GF-D8 (cell line): Measurements from ENCODE around the gene AMBRA1.
"Not testable (repeated sequence)": the region's sequence is repeated elsewhere in the genome, so short reads cannot be mapped to it uniquely, and the experiment has no call there.

Experiments used
- DNase-seq: peaks from one replicate; lab custom pipeline; 2025; lab: John Stamatoyannopoulos, UW

Gene AMBRA1

DNA sequence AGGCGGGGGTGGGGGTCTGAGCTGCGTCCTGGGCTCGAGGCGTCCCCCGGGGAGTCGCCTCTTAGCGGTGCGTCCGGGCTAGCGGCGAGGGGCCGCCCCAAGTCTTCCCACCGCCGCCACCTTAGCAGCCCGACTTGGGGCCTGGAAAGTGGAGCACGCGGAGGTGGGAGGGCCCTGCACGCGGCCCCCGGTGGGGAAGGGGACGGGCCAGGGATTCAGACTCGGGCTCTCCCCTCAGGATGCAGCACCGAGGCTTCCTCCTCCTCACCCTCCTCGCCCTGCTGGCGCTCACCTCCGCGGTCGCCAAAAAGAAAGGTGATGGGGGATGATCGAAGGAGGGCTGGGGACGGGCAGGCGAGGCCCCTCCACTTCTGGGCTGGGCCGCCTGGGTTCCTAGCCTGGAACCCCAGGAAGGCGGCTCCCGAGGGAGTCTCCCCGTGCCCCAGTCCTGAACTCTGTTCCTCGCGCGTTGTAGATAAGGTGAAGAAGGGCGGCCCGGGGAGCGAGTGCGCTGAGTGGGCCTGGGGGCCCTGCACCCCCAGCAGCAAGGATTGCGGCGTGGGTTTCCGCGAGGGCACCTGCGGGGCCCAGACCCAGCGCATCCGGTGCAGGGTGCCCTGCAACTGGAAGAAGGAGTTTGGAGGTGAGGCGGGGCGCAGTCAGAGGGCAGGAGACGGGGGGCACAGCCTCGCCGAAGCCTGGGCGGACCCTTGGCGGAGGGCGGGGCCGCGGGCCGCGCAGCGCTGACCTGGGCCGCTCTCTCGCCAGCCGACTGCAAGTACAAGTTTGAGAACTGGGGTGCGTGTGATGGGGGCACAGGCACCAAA lies 211.8 kb downstream of the AMBRA1 start:
- DNase-seq: no peak

GRCh38 chr11:46381048-46381818 lies 212.6 kb downstream of the AMBRA1 start, which contains the start of gene MDK:
MDK (plus strand) TSS chr11:46381669; CDS start chr11:46382058, 389 bp downstream.
- no peak for DNase-seq

- no peak for DNase-seq
These were observed 213.3 kb downstream of the AMBRA1 start for GRCh38 chr11:46380340-46381047.

DNA sequence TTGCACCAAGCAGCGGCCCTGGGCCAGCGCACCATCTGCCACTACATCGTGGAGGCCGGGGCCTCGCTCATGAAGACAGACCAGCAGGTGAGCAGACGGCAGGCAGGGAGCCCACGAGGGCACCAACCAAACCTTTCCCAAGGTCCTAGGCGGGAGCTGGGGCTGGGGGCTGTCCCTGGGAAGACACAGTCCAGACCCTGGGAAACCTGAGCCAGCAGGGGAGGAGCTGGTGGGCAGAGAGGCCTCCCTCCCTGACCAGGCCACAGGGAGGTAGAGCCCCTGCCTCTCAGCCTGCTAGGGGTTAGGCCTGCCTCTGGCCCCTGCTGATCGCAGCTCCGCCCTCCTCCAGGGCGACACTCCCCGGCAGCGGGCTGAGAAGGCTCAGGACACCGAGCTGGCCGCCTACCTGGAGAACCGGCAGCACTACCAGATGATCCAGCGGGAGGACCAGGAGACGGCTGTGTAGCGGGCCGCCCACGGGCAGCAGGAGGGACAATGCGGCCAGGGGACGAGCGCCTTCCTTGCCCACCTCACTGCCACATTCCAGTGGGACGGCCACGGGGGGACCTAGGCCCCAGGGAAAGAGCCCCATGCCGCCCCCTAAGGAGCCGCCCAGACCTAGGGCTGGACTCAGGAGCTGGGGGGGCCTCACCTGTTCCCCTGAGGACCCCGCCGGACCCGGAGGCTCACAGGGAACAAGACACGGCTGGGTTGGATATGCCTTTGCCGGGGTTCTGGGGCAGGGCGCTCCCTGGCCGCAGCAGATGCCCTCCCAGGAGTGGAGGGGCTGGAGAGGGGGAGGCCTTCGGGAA lies 214.1 kb downstream of the AMBRA1 start:
- DNase-seq: not testable (repeated sequence)

GRCh38 chr11:46378811-46379481 lies 214.9 kb downstream of the AMBRA1 start:
- no peak for DNase-seq

DNA sequence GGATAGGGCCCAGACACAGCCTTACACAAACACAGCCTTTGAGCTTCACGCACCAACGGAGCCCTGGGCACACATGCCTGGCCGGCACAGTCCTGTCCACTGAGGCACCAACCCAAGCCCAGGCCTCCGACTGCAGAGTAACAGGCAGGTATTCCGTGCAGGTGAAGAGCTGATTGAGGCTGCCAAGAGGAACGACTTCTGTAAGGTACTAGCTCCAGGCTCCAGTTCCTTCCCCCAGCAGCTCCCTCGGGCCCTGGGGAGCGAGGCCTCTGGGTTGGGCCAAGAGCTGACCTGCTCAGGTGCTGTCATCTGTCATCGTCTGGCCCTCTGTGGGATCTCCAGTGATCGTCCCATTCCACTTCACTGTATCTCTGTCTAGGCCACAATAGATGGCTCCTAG lies 215.5 kb downstream of the AMBRA1 start:
- no peak for DNase-seq

DNA sequence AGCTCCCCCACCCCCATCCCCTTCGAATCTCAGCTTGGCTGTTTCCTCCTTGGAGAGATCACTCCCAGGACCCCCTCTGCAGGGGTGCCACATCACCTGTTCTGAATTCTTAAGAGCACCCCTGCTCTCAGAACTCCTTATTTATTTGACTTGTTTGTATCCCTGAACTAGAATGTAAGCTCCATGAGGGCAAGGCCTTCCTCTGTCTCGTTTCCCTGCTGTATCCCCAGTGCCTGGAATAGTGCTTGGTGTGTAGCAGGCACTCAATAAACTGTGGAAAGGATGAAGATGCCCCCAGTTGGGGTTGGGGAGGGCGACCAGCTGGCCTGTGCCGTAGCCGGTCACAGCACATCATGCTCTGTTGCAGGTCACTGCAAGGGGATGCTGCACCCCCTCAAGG lies 216.0 kb downstream of the AMBRA1 start:
- DNase-seq: no peak

- no peak for DNase-seq
These were observed 216.5 kb downstream of the AMBRA1 start for GRCh38 chr11:46377290-46377689.

DNA sequence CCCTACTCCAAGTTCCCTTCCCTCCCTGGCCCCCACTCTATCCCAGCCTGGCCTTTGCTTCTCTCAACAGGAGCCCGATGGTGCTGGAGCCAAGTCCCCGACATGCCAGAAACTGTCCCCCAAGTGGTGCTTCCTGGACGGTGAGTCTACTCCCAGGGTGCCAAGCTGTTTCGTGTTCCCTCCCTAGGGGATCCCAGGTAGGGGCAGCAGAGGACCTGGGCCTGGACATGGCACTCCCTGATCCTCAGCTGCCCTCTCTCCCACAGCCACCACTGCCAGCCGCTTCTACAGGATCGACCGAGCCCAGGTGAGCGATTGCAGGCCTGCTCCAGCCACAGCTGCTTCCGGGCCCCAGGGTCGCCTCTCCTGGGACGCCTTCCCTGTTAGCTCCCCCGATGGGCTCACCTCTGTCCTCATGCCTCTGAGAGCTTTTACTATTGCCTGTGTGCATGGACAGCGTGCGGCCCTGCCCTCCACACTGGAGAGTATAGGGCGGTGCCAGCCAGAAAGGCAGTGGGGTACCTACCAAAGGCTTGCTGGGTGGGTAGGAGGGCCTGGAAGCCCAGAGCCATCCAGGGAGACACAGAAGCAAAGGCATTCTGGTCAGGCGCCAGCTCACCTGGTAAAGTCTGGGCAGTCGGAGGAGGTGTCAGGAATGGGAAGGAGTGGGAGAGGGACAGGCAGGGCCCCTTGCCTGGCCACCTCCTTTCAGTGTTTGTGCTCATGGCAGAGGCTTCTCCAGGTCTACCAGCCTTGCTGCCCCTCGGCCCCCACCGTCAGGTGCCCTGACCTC lies 217.4 kb downstream of the AMBRA1 start:
- DNase-seq: no peak

GRCh38 chr11:46375392-46376101 lies 218.3 kb downstream of the AMBRA1 start:
- DNase-seq: no peak

DNA sequence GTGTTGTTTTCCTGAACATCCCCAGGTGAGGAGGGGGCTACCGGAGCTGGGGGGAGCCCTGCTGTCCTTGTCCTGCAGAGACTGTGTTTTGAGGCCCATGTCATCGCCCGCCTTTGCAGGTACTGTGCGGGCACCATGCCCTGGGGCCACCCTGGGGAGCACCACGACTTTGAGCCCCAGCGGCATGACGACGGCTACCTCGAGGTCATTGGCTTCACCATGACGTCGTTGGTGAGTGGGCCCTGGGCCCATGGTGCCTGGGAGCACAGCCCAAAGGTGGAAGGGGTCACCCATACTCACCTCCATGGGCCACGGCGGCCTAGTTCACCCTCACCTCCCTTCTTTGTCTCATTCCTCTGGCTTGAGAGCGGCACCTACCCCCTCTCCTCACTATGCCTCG lies 219.0 kb downstream of the AMBRA1 start:
- no peak for DNase-seq

GRCh38 chr11:46373787-46374740 lies 219.8 kb downstream of the AMBRA1 start:
- DNase-seq: no peak

DNA sequence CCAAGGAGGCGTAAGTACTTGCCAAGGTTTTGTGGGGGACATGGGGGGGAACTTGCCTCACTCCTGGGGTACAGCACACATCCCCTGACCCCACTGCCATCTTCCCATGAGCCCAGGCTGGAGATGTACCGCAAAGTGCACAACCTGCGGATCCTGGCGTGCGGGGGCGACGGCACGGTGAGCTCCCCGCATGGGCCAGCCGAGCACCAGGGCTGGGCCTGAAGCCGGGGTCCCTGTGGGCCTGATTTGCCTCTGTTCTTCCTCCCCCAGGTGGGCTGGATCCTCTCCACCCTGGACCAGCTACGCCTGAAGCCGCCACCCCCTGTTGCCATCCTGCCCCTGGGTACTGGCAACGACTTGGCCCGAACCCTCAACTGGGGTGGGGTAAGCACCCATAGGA lies 221.3 kb downstream of the AMBRA1 start:
- DNase-seq: not testable (repeated sequence)

DNA sequence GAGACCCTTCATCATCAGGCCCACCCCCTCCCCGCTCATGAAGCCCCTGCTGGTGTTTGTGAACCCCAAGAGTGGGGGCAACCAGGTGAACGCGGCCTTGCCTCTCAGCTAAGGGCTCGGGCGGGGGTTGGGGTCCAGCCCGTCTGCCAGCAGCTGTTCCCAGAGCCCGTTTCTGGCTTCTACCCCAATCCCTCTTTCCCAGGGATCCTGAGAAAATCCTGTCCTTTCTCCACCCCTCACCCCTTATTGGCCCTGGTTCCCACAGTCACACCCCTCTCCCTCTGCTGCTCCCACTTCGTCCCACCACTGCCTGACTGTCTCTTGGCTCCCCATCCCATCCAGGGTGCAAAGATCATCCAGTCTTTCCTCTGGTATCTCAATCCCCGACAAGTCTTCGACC lies 221.7 kb downstream of the AMBRA1 start:
- no peak for DNase-seq

DNA sequence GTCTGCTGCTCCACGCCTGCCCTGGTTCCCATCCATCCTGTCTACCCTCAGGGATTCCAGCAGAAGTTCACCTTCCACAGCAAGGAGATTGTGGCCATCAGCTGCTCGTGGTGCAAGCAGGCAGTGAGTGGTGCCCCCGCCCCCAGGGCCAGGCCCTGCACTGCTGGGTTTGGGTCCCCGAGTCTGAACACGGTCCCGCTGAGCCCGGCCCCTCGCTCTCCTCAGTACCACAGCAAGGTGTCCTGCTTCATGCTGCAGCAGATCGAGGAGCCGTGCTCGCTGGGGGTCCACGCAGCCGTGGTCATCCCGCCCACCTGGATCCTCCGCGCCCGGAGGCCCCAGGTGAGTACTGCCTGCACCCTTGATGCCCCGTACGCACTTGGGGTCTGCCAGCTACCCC lies 222.6 kb downstream of the AMBRA1 start:
- DNase-seq: not testable (repeated sequence)

- no peak for DNase-seq
These were observed 223.6 kb downstream of the AMBRA1 start for GRCh38 chr11:46370253-46370652.

DNA sequence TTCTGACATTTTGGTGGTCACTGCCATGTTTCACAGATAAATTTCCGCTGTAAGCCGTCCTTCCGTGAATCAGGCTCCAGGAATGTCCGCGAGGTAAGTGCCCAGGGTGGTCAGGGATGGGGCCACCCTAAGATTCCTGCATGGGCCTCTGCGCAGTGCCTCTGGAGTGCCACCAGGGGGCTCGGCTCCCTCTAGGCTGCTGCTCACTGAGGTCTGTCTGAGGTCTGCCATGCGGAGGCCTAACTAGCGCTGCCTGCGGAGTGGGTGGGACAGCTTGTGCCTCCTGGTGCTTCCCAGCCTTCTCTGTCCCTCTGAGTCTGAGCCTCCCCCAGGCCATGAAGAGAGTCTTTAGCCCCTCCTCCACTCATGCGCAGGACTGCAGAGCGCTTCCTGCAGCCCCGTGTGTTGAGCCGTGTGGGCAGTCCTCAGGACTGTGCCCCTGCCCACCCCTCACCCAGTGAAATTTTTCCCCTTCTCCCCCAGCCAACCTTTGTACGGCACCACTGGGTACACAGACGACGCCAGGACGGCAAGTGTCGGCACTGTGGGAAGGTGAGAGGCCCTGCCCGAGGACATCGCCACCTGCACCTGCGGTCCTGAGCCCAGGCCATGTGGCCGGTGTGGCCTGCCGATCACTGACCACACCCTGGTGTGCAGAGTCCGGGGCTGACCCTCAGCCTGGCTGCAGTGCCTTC lies 224.2 kb downstream of the AMBRA1 start:
- DNase-seq: no peak

DNA sequence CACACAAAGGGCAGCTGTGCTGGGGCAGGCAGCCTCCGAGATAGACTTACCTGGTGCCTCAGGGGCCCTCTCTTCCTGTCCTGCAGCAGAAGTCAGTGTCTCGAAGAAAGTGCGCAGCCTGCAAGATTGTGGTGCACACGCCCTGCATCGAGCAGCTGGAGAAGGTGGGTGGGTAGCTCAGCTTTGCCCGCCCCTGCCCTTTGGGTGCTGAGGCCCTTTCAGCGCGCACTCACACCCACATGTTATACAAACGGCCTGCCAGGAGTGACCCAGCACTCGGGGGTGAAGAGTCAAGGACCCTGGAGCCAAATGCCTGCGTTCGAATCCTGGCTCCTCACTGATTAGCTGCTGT lies 225.9 kb downstream of the AMBRA1 start:
- no peak for DNase-seq
